H9 (cell line): ENCODE results near the gene LARP4B. TPM values are rescaled to one million over a fixed set of nuclear protein-coding genes. Genes with fewer than 3 reads are reported as not detected.

Experiments
- DNase-seq: peaks from one replicate; pipeline ENCODE4 v3.0.0-alpha.2; 2017
- H2AFZ ChIP-seq: one replicate; pipeline ENCODE4 v1.6.1; 2013; ENCODE audit warnings: mild to moderate bottlenecking, low read length, control low read depth, moderate library complexity
- H2AK5ac ChIP-seq: 2 replicates; pipeline ENCODE4 v1.6.1; 2013; ENCODE audit warnings: low read length, control low read depth, mixed read lengths; ENCODE audit not compliant: insufficient read length
- H2BK120ac ChIP-seq: one replicate; pipeline ENCODE4 v1.6.1; 2013; ENCODE audit warnings: low read depth, mild to moderate bottlenecking, low read length, control low read depth, inconsistent platforms; ENCODE audit not compliant: poor library complexity, severe bottlenecking
- H2BK12ac ChIP-seq: 2 replicates; pipeline ENCODE4 v1.6.1; 2013; ENCODE audit warnings: low read length, control low read depth, mixed read lengths, low read depth; ENCODE audit not compliant: insufficient read length
- H2BK15ac ChIP-seq: 2 replicates; pipeline ENCODE4 v1.6.1; 2013; ENCODE audit warnings: low read depth, low read length, control low read depth
- H2BK20ac ChIP-seq: one replicate; pipeline ENCODE4 v1.6.1; 2013; ENCODE audit warnings: low read depth, mild to moderate bottlenecking, low read length, control low read depth, inconsistent platforms; ENCODE audit not compliant: poor library complexity, severe bottlenecking
- H2BK5ac ChIP-seq: 2 replicates; pipeline ENCODE4 v1.6.1; 2013; ENCODE audit warnings: low read length, control low read depth, mixed read lengths; ENCODE audit not compliant: insufficient read length
- H3K14ac ChIP-seq: 2 replicates; pipeline ENCODE4 v1.6.1; 2013; ENCODE audit warnings: low read length, control low read depth; ENCODE audit not compliant: insufficient read depth
- H3K18ac ChIP-seq: 2 replicates; pipeline ENCODE4 v1.6.1; 2013; ENCODE audit warnings: low read depth, mild to moderate bottlenecking, mixed read lengths, low read length, control low read depth; ENCODE audit not compliant: insufficient read length
- H3K23ac ChIP-seq: 2 replicates; pipeline ENCODE4 v1.6.1; 2013; ENCODE audit warnings: low read length, control low read depth, mixed read lengths, low read depth; ENCODE audit not compliant: insufficient read length
- H3K23me2 ChIP-seq: 2 replicates; pipeline ENCODE4 v1.6.1; 2013; ENCODE audit warnings: low read depth, mild to moderate bottlenecking, mixed read lengths, low read length, control low read depth; ENCODE audit not compliant: insufficient read length, poor library complexity, severe bottlenecking
- H3K27ac ChIP-seq: 2 replicates; pipeline ENCODE4 v1.5.1; 2013; ENCODE audit warnings: low read length, control low read depth, mixed read lengths, low read depth; ENCODE audit not compliant: insufficient read length
- H3K27me3 ChIP-seq: 2 replicates; pipeline ENCODE4 v1.6.1; 2013; ENCODE audit warnings: low read length, control low read depth, inconsistent platforms; ENCODE audit not compliant: insufficient read depth
- H3K4ac ChIP-seq: 2 replicates; pipeline ENCODE4 v1.6.1; 2013; ENCODE audit warnings: low read depth, mild to moderate bottlenecking, control low read depth, inconsistent platforms, low read length, moderate library complexity
- H3K4me1 ChIP-seq: 2 replicates; pipeline ENCODE4 v1.6.1; 2013; ENCODE audit warnings: low read length, control low read depth, inconsistent platforms; ENCODE audit not compliant: insufficient read depth
- H3K4me2 ChIP-seq: 2 replicates; pipeline ENCODE4 v1.6.1; 2013; ENCODE audit warnings: low read length, control low read depth, mixed read lengths; ENCODE audit not compliant: insufficient read length, insufficient read depth
- H3K56ac ChIP-seq: 2 replicates; pipeline ENCODE4 v1.6.1; 2013; ENCODE audit warnings: low read depth, mild to moderate bottlenecking, mixed read lengths, low read length, control low read depth; ENCODE audit not compliant: insufficient read length
- H3K79me1 ChIP-seq: 2 replicates; pipeline ENCODE4 v1.6.1; 2013; ENCODE audit warnings: low read depth, mild to moderate bottlenecking, moderate library complexity, low read length, control low read depth, inconsistent platforms; ENCODE audit not compliant: insufficient read depth, poor library complexity, severe bottlenecking
- H3K79me2 ChIP-seq: 2 replicates; pipeline ENCODE4 v1.6.1; 2013; ENCODE audit warnings: low read length, control low read depth, inconsistent platforms; ENCODE audit not compliant: insufficient read depth
- H3K9ac ChIP-seq: 2 replicates; pipeline ENCODE4 v1.6.1; 2013; ENCODE audit warnings: low read length, control low read depth, mixed read lengths; ENCODE audit not compliant: insufficient read length; ENCODE audit errors: extremely low read depth
- H3K9me3 ChIP-seq: one replicate; pipeline ENCODE4 v1.6.1; 2013; ENCODE audit warnings: low read depth, low read length, inconsistent platforms; ENCODE audit not compliant: control insufficient read depth
- H3T11ph ChIP-seq: one replicate; pipeline ENCODE4 v1.6.1; 2013; ENCODE audit warnings: mild to moderate bottlenecking, low read length, control low read depth, inconsistent platforms
- H4K20me1 ChIP-seq: one replicate; pipeline ENCODE4 v1.6.1; 2013; ENCODE audit not compliant: control insufficient read depth, insufficient read length, insufficient read depth
- H4K5ac ChIP-seq: 2 replicates; pipeline ENCODE4 v1.6.1; 2013; ENCODE audit warnings: low read depth, mild to moderate bottlenecking, mixed read lengths, low read length, control low read depth; ENCODE audit not compliant: insufficient read length
- H4K8ac ChIP-seq: replicated peaks from 2 replicates; pipeline ENCODE4 v1.6.1; 2013; ENCODE audit warnings: low read length, control low read depth, mixed read lengths, low read depth; ENCODE audit not compliant: insufficient read length
- H4K91ac ChIP-seq: 2 replicates; pipeline ENCODE4 v1.6.1; 2013; ENCODE audit warnings: low read depth, mild to moderate bottlenecking, moderate library complexity, mixed read lengths, low read length, control low read depth; ENCODE audit not compliant: insufficient read length
- H3K27ac Mint-ChIP-seq, 3 experiments: 2 replicates in 2 of 3; 3 replicates in 1 of 3; pipeline ENCODE4 v1.8.0; 2020 to 2021; ENCODE audit warnings: mixed read lengths in 3 of 3, mild to moderate bottlenecking in 1 of 3, moderate library complexity in 1 of 3
- H3K27me3 Mint-ChIP-seq: 2 replicates; pipeline ENCODE4 v1.8.0; 2021; ENCODE audit warnings: low read depth, mild to moderate bottlenecking, moderate library complexity, mixed read lengths
- H3K36me3 Mint-ChIP-seq, 3 experiments: 2 replicates in 2 of 3; 3 replicates in 1 of 3; pipeline ENCODE4 v1.8.0; 2020 to 2021; ENCODE audit warnings: low read depth in 3 of 3, mixed read lengths in 3 of 3; ENCODE audit not compliant: insufficient read depth in 1 of 3
- H3K4me1 Mint-ChIP-seq, 2 experiments: 2 replicates each; pipeline ENCODE4 v1.8.0; 2020; ENCODE audit warnings: mixed read lengths in 2 of 2
- H3K4me3 Mint-ChIP-seq, 2 experiments: 2 replicates in 1 of 2; 3 replicates in 1 of 2; pipeline ENCODE4 v1.8.0; 2020 to 2021; ENCODE audit warnings: mild to moderate bottlenecking in 2 of 2, mixed read lengths in 2 of 2, moderate library complexity in 1 of 2
- H3K9me3 Mint-ChIP-seq, 2 experiments: 2 replicates in 1 of 2; 3 replicates in 1 of 2; pipeline ENCODE4 v1.8.0; 2020; ENCODE audit warnings: mild to moderate bottlenecking in 2 of 2, mixed read lengths in 2 of 2, moderate library complexity in 1 of 2
- CTCF ChIP-seq: fragments of 200-600 bp; sonication (generic); conservative IDR thresholded peaks from 3 replicates; pipeline ENCODE4 v1.8.0; 2021; ENCODE audit warnings: antibody characterized with exemption, mild to moderate bottlenecking
- WGBS: extraction: QIAGEN DNeasy Blood & Tissue Kit; methylation state at CpG from one replicate; pipeline ENCODE4 v1.1.7; 2013; ENCODE audit warnings: missing lambda C conversion rate, low lambda C conversion rate, mixed read lengths; ENCODE audit not compliant: insufficient read length; ENCODE audit errors: extremely low coverage; 5-methylcytosine and 5-hydroxymethylcytosine counted together
- total RNA-seq: library from RNA; stranded (reverse); gene quantifications from 2 replicates; pipeline ENCODE4 v1.2.1, GENCODE V29; 2021

Gene LARP4B
- total RNA-seq, 1 experiment from 2014 or later = 88.9 TPM

- no CpG with 5 or more reads among the region's 9 CpGs for WGBS
- no peak overlapping the region for H3K14ac ChIP-seq
- H3K9me3 ChIP-seq = no peaks in the 10 kb centered on the region
- no peak overlapping the region for H3T11ph ChIP-seq
- no peak overlapping the region for H4K8ac ChIP-seq
- H3K4me3 Mint-ChIP-seq = no peak overlapping the region
- no peak overlapping the region for H2BK120ac ChIP-seq
- H2BK15ac ChIP-seq = no peak overlapping the region
- no peak overlapping the region for H2BK12ac ChIP-seq
- no peak overlapping the region for H2AFZ ChIP-seq
- no peak overlapping the region for H2BK20ac ChIP-seq
- H3K4me1 Mint-ChIP-seq = peaks cover 2 to 8% of the 10 kb centered on the region in 2 experiments; a peak in 2 of 4 replicates
- no peak overlapping the region for H2BK5ac ChIP-seq
- H3K36me3 Mint-ChIP-seq = peaks cover 23 to 35% (median 33%) of the 10 kb centered on the region in 3 experiments
- H3K4ac ChIP-seq = no peak overlapping the region
- H4K91ac ChIP-seq = no peak overlapping the region
- peak; percentile 24 for DNase-seq
- H3K9ac ChIP-seq = no peak overlapping the region
- no peak overlapping the region for H3K27ac Mint-ChIP-seq
- H3K23me2 ChIP-seq = no peaks in the 10 kb centered on the region
- H2AK5ac ChIP-seq = no peak overlapping the region
- H3K9me3 Mint-ChIP-seq = peaks cover 20 to 21% of the 10 kb centered on the region in 2 experiments
- TF ChIP-seq CTCF = no peak
- no peak overlapping the region for H3K27ac ChIP-seq
- no peaks in the 10 kb centered on the region for H3K79me1 ChIP-seq
- H3K27me3 ChIP-seq = no peaks in the 10 kb centered on the region
- no peak overlapping the region for H3K4me2 ChIP-seq
- peaks cover 5% of the 10 kb centered on the region for H3K27me3 Mint-ChIP-seq
- H3K18ac ChIP-seq = no peak overlapping the region
- no peak overlapping the region for H3K23ac ChIP-seq
- H3K4me1 ChIP-seq = no peaks in the 10 kb centered on the region
- no peaks in the 10 kb centered on the region for H4K20me1 ChIP-seq
- no peaks in the 10 kb centered on the region for H3K79me2 ChIP-seq
- H3K56ac ChIP-seq = no peak overlapping the region
- H4K5ac ChIP-seq = no peak overlapping the region
Measured at GRCh38 chr10:802506-802905, 129.0 kb downstream of the LARP4B start.
